GM12892 (cell line): ENCODE results near the gene MFNG.

ENCODE experiments used
- POLR2A ChIP-seq: IDR thresholded peaks from 2 replicates; pipeline ENCODE4 v1.6.1; 2011; ENCODE audit warnings: low read depth, low read length, control low read depth
- POLR2AphosphoS5 ChIP-seq: IDR thresholded peaks from 2 replicates; pipeline ENCODE4 v1.6.1; 2011; ENCODE audit warnings: low read depth, low read length, control low read depth

GRCh38 chr22:37428649-37429586, 57.3 kb downstream of the MFNG start:
- TF ChIP-seq POLR2AphosphoS5 (no peak), POLR2A (no peak)
